ENCODE results near the gene GATA3. TPM values are rescaled to one million over a fixed set of nuclear protein-coding genes. Genes with fewer than 3 reads are reported as not detected.

Gene GATA3
- total and polyA plus RNA-seq, 2 experiments from 2014 or later = 0.23 TPM; not detected in 1

- TF ChIP-seq JUNB (IDR thresholded peaks at IDR 0.05; ENCODE audit: unreplicated experiment) = no peak
- TF ChIP-seq EZH2 (IDR thresholded peaks at IDR 0.05; ENCODE audit: low read depth, unreplicated experiment) = no peak
- no peak for TF ChIP-seq ZNF331 (CRISPR knock-in tag; IDR thresholded peaks at IDR 0.05; ENCODE audit: low read depth)
- no peak for TF ChIP-seq STAT1 (IDR thresholded peaks at IDR 0.05; ENCODE audit: unreplicated experiment)
- TF ChIP-seq EZH2phosphoT487 (IDR thresholded peaks at IDR 0.05; ENCODE audit: unreplicated experiment) = no peak
- TF ChIP-seq POLR2AphosphoS5 (IDR thresholded peaks at IDR 0.05; ENCODE audit: low read depth) = no peak
- TF ChIP-seq CTCF (conservative IDR thresholded peaks at IDR 0.05; ENCODE audit: low read depth in 2 of 2) = no peak
- no peak for TF ChIP-seq ZNF114 (CRISPR knock-in tag; IDR thresholded peaks at IDR 0.05)
- no peak for TF ChIP-seq CREB1 (CRISPR knock-in tag; IDR thresholded peaks at IDR 0.05; ENCODE audit: low read depth)
These were observed 42.4 kb downstream of the GATA3 start (continued) for GRCh38 chr10:8096931-8097330.

DNA sequence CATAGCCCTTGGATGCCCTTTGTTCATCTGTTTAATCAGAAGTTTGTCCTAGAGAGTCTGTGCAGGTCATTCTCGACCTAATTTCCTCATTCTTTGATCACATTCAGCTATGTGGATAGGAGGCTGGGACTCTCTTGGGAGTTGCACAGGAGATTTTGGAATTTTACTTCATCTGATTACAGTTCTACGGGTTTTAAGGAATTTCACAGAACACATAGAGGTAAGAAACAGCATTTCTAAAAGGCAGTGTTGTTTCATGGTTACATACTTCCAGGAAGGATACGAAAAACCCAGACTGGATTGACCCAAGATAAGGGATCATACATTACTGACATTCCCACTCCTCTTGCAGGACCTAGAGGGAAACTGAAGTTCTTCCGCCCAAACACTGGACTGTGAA lies 45.9 kb downstream of the GATA3 start:
- H3K9me3 Mint-ChIP-seq = no peaks in the 10 kb centered on the region
- H3K4me1 ChIP-seq (ENCODE audit: insufficient read depth) = peaks cover 7% of the 10 kb centered on the region
- no peak overlapping the region for H3K4me2 ChIP-seq
- H3K79me2 ChIP-seq (replicated peaks; ENCODE audit: insufficient read depth) = no peaks in the 10 kb centered on the region
- H3K27ac Mint-ChIP-seq = no peak overlapping the region
- no peak overlapping the region for H3K27ac ChIP-seq (ENCODE audit: low read depth)
- ATAC-seq (no peak), DNase-seq (ENCODE audit: low spot score) (no peak)
- no peaks in the 10 kb centered on the region for H3K9me2 ChIP-seq (ENCODE audit: insufficient read depth)
- H4K20me1 ChIP-seq (replicated peaks; ENCODE audit: insufficient read depth) = no peaks in the 10 kb centered on the region
- no peaks in the 10 kb centered on the region for H3K36me3 Mint-ChIP-seq (ENCODE audit: low read depth)
- no peaks in the 10 kb centered on the region for H3K27me3 ChIP-seq (ENCODE audit: insufficient read depth)
- peaks cover 4% of the 10 kb centered on the region; the same call in 1 of the 3 replicates for H3K4me1 Mint-ChIP-seq
- peaks cover 2% of the 10 kb centered on the region for H3K27me3 Mint-ChIP-seq (ENCODE audit: insufficient read depth, low read depth, poor library complexity)
- no peaks in the 10 kb centered on the region for H3K36me3 ChIP-seq (ENCODE audit: insufficient read depth)
- no peak overlapping the region for H3K4me3 Mint-ChIP-seq
- no peak overlapping the region for H2AFZ ChIP-seq
- TF ChIP-seq CTCF (conservative IDR thresholded peaks at IDR 0.05; ENCODE audit: low read depth in 2 of 2) (no peak), ZNF331 (CRISPR knock-in tag; IDR thresholded peaks at IDR 0.05; ENCODE audit: low read depth) (no peak), POLR2AphosphoS5 (IDR thresholded peaks at IDR 0.05; ENCODE audit: low read depth) (no peak), EZH2 (IDR thresholded peaks at IDR 0.05; ENCODE audit: low read depth, unreplicated experiment) (no peak), STAT1 (IDR thresholded peaks at IDR 0.05; ENCODE audit: unreplicated experiment) (no peak), EZH2phosphoT487 (IDR thresholded peaks at IDR 0.05; ENCODE audit: unreplicated experiment) (no peak)
- TF ChIP-seq, protein P1, sequence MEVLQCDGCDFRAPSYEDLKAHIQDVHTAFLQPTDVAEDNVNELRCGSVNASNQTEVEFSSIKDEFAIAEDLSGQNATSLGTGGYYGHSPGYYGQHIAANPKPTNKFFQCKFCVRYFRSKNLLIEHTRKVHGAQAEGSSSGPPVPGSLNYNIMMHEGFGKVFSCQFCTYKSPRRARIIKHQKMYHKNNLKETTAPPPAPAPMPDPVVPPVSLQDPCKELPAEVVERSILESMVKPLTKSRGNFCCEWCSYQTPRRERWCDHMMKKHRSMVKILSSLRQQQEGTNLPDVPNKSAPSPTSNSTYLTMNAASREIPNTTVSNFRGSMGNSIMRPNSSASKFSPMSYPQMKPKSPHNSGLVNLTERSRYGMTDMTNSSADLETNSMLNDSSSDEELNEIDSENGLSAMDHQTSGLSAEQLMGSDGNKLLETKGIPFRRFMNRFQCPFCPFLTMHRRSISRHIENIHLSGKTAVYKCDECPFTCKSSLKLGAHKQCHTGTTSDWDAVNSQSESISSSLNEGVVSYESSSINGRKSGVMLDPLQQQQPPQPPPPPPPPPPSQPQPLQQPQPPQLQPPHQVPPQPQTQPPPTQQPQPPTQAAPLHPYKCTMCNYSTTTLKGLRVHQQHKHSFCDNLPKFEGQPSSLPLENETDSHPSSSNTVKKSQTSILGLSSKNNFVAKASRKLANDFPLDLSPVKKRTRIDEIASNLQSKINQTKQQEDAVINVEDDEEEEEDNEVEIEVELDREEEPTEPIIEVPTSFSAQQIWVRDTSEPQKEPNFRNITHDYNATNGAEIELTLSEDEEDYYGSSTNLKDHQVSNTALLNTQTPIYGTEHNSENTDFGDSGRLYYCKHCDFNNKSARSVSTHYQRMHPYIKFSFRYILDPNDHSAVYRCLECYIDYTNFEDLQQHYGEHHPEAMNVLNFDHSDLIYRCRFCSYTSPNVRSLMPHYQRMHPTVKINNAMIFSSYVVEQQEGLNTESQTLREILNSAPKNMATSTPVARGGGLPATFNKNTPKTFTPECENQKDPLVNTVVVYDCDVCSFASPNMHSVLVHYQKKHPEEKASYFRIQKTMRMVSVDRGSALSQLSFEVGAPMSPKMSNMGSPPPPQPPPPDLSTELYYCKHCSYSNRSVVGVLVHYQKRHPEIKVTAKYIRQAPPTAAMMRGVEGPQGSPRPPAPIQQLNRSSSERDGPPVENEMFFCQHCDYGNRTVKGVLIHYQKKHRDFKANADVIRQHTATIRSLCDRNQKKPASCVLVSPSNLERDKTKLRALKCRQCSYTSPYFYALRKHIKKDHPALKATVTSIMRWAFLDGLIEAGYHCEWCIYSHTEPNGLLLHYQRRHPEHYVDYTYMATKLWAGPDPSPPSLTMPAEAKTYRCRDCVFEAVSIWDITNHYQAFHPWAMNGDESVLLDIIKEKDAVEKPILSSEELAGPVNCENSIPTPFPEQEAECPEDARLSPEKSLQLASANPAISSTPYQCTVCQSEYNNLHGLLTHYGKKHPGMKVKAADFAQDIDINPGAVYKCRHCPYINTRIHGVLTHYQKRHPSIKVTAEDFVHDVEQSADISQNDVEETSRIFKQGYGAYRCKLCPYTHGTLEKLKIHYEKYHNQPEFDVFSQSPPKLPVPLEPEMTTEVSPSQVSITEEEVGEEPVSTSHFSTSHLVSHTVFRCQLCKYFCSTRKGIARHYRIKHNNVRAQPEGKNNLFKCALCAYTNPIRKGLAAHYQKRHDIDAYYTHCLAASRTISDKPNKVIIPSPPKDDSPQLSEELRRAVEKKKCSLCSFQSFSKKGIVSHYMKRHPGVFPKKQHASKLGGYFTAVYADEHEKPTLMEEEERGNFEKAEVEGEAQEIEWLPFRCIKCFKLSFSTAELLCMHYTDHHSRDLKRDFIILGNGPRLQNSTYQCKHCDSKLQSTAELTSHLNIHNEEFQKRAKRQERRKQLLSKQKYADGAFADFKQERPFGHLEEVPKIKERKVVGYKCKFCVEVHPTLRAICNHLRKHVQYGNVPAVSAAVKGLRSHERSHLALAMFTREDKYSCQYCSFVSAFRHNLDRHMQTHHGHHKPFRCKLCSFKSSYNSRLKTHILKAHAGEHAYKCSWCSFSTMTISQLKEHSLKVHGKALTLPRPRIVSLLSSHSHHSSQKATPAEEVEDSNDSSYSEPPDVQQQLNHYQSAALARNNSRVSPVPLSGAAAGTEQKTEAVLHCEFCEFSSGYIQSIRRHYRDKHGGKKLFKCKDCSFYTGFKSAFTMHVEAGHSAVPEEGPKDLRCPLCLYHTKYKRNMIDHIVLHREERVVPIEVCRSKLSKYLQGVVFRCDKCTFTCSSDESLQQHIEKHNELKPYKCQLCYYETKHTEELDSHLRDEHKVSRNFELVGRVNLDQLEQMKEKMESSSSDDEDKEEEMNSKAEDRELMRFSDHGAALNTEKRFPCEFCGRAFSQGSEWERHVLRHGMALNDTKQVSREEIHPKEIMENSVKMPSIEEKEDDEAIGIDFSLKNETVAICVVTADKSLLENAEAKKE (CRISPR knock-in tag; IDR thresholded peaks at IDR 0.05) = no peak
- TF ChIP-seq, protein P2, sequence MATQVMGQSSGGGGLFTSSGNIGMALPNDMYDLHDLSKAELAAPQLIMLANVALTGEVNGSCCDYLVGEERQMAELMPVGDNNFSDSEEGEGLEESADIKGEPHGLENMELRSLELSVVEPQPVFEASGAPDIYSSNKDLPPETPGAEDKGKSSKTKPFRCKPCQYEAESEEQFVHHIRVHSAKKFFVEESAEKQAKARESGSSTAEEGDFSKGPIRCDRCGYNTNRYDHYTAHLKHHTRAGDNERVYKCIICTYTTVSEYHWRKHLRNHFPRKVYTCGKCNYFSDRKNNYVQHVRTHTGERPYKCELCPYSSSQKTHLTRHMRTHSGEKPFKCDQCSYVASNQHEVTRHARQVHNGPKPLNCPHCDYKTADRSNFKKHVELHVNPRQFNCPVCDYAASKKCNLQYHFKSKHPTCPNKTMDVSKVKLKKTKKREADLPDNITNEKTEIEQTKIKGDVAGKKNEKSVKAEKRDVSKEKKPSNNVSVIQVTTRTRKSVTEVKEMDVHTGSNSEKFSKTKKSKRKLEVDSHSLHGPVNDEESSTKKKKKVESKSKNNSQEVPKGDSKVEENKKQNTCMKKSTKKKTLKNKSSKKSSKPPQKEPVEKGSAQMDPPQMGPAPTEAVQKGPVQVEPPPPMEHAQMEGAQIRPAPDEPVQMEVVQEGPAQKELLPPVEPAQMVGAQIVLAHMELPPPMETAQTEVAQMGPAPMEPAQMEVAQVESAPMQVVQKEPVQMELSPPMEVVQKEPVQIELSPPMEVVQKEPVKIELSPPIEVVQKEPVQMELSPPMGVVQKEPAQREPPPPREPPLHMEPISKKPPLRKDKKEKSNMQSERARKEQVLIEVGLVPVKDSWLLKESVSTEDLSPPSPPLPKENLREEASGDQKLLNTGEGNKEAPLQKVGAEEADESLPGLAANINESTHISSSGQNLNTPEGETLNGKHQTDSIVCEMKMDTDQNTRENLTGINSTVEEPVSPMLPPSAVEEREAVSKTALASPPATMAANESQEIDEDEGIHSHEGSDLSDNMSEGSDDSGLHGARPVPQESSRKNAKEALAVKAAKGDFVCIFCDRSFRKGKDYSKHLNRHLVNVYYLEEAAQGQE (IDR thresholded peaks at IDR 0.05; ENCODE audit: unreplicated experiment) = no peak
- H3F3A ChIP-seq (replicated peaks; ENCODE audit: low read depth) = no peaks in the 10 kb centered on the region
- H3K4me3 ChIP-seq = no peak overlapping the region

Data from GM23338 (cell line).